ENCODE data around the gene UPB1.
"Not testable (repeated sequence)": the region's sequence is repeated elsewhere in the genome, so short reads cannot be mapped to it uniquely, and the experiment has no call there.

Gene UPB1

GRCh38 chr22:24482575-24482974 is 12.6 kb upstream of the UPB1 start:
- DNase-seq: no peak

GRCh38 chr22:24482998-24483397 is 12.1 kb upstream of the UPB1 start:
- DNase-seq: no peak

- DNase-seq: no peak
Measured at GRCh38 chr22:24483976-24484545, 11.1 kb upstream of the UPB1 start.

GRCh38 chr22:24485170-24485569 is 10.0 kb upstream of the UPB1 start:
- no peak for DNase-seq

- no peak for DNase-seq
Measured at GRCh38 chr22:24485608-24486007, 9.5 kb upstream of the UPB1 start.

DNA sequence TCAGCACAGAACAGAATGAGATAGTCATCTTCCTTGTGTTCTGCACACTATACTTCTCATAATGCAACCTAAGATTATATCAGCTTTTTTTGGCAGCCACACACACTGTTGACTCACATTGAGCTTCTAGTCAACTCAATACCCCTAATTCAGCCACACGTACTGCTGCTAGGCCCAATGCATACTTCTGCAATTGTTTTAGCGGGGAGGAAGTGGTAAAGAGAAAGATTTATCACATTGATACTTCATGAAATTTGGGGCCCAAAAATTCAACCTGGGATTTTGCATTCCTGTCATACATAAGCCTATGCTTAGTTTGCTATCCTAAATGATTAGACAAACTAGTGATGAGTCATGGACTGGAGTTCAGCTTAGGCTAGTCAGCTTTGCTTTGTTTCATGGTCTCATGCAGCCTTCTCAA is 8.6 kb upstream of the UPB1 start:
- DNase-seq: peak in 1 of 2 experiments; percentile 44

DNA sequence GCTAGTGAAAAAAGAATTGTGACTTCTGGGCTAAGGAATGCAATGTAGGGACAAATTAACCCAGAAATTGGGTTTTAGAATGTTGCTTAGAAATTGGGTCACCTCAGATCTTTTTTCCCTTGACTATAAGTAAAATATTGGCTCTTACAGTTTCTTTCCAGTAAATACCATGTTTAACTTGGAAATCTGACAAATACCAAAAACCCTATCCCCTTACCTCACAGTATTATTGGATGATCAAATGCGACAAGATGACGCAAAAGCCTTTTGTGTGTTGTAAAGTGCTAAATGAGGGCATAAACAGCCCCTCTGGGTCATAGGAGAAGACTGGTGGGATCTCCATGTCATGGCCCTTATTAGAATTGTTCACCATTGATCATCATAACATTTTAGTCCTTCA is 6.1 kb upstream of the UPB1 start:
- no peak for DNase-seq

GRCh38 chr22:24489434-24489833 is 5.7 kb upstream of the UPB1 start:
- not testable (repeated sequence) for DNase-seq

DNA sequence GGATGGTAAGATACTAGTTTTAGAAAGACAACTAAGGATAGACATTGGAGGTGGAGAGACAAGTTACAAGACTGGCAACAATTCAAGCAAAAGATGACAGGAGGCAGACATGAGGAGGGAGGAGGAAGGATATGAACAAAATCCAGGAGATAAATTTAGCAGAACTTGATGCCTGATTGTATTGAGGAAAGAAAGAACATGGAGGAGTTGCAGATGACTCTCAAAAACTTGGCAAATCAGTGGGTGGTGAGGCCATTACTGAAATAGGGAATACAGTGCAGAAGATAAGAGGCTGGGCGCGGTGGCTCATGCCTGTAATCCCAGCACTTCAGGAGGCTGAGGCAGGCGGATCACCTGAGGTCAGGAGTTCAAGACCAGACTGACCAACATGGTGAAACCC is 2.7 kb upstream of the UPB1 start:
- no peak for DNase-seq

DNA sequence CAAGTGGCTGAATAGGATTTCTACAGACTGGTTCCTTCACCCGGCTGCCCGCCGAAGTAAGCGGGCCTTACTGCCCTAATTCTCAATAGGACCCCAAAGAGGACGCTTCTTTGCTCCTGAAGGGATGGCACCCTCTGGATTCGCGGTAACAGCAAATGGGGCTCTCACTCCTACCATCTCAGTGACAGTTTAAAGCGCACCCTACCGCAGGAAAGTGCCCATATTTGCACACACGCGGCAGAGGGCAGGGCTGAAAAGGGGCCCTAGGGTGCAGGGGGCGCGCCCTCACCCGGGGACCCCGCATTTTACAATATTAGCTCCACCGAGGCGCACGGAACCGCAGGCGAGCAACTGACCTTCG is 985 bp upstream of the UPB1 start:
- DNase-seq: no peak

GRCh38 chr22:24495365-24495675 is 188 bp downstream of the UPB1 start:
- DNase-seq: no peak

DNA sequence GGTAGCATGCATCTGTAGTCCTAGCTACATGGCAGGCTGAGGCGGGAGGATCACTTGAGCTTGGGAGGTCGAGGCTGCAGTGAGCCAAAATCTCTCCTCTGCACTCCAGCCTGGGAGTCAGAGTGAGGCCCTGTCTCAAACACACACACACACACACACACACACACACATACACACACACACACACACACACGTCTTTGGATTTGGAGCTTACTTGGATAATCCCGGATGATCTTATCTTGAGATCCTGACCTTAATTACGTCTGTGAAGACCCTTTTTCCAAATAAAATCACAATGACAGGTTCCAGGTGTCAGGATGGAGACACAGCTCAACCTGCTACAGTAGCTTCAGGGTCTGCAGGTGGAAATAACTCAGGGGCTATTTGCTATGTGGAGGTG is 1.1 kb downstream of the UPB1 start:
- DNase-seq: no peak

- DNase-seq: no peak
Measured at GRCh38 chr22:24496661-24497060, 1.5 kb downstream of the UPB1 start.

- DNase-seq: no peak
Measured at GRCh38 chr22:24497841-24498258, 2.7 kb downstream of the UPB1 start.

- DNase-seq: no peak
Measured at GRCh38 chr22:24498824-24499223, 3.7 kb downstream of the UPB1 start.

GRCh38 chr22:24499706-24500276 is 4.7 kb downstream of the UPB1 start:
- no peak for DNase-seq

DNA sequence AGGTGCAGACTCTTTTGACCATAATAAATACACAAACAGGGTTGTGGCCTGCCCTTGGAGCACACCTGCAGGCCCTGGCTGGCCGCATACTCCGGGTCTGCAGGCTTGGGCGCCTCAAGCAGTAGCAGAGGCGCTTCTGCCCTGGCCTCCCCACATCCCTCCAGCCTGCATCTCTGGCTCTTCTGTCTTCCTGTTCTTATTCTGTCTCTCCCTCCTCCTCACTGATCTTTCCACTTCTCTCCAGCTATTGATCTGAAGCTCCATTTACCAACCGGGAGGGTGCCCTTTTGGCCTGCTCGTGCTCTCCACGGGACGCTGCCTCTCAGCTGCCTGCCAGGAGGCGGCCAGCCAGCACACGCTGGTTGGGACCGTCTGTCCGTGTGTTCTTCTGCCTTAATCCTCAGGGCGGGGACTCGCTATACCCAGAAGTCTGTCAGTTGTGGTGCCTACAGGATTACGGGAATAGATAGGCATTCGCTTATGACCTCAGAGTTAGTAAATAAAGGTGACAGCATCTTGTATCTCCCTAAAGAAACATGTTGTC is 5.2 kb downstream of the UPB1 start:
- DNase-seq: no peak

- no peak for DNase-seq
Measured at GRCh38 chr22:24501301-24502005, 6.3 kb downstream of the UPB1 start.

DNA sequence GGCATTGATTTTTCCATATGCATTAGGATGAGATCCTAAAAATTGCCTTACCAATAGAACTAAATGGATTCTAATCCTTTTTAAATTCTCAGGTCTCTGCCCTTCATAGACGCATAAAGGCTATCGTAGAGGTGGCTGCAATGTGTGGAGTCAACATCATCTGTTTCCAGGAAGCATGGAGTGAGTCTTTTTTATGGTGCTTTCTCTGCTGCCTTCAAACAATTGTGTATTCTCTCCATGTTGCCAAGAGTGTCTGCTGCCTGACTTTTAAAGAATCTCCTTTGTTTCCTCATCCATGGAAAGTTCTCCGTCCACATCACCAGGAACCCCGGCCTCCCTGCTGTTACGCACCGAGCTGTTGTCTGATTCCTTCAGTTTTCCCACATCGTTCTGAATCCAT is 6.9 kb downstream of the UPB1 start:
- DNase-seq: no peak

GRCh38 chr22:24502541-24502940 is 7.4 kb downstream of the UPB1 start:
- no peak for DNase-seq

- peak; percentile 70 to 78 for DNase-seq
Measured at GRCh38 chr22:24503137-24503842, 8.2 kb downstream of the UPB1 start.

GRCh38 chr22:24503843-24504338 is 8.8 kb downstream of the UPB1 start:
- DNase-seq: no peak

DNA sequence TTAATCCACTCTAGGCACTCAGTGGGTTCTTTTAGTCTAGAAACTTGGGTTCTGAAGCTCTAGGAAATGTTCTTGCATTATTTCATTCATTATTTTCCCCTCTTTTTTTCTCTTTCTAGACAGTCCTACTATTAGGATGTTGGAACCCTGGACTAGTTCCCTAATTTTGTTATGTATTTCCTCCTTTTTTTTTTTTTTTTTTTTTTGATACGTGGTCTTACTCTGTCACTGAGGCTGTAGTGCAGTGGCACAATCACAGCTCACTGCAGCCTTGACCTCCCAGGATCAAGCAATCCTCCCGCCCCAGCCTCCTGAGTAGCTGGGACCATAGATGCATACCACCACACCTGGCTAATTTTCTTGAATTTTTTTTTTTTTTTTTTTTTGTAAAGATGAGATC is 9.4 kb downstream of the UPB1 start:
- DNase-seq: no peak

All from activated CD4-positive, alpha-beta T cell treated with anti-CD3 and anti-CD28 coated beads, Interleukin-2, amount 50 U/mL, for 48 hours (primary cell).